GM21529 (cell line): ENCODE results near the gene ANKRD6.
"Not testable (repeated sequence)": the region's sequence is repeated elsewhere in the genome, so short reads cannot be mapped to it uniquely, and the experiment has no call there.

Source experiments
- ATAC-seq: cut with Tn5 transposase; IDR thresholded peaks from one replicate; pipeline ENCODE4 v1.9.1; 2021; ENCODE audit not compliant: unreplicated experiment

ANKRD6 gene

GRCh38 chr6:89641581-89641980, 208.6 kb downstream of the ANKRD6 start:
- not testable (repeated sequence) for ATAC-seq

GRCh38 chr6:89642956-89643355, 210.0 kb downstream of the ANKRD6 start:
- ATAC-seq = no peak

- no peak for ATAC-seq
Measured at GRCh38 chr6:89643406-89643805, 210.5 kb downstream of the ANKRD6 start.

- no peak for ATAC-seq
Measured at GRCh38 chr6:89644864-89645263, 211.9 kb downstream of the ANKRD6 start.

GRCh38 chr6:89649682-89650081, 216.7 kb downstream of the ANKRD6 start:
- ATAC-seq = no peak

GRCh38 chr6:89650579-89650978, 217.6 kb downstream of the ANKRD6 start:
- ATAC-seq = no peak

GRCh38 chr6:89655122-89655521, 222.2 kb downstream of the ANKRD6 start:
- no peak for ATAC-seq

GRCh38 chr6:89657445-89658158, 224.7 kb downstream of the ANKRD6 start:
- ATAC-seq = no peak

- no peak for ATAC-seq
Measured at GRCh38 chr6:89660981-89661380, 228.0 kb downstream of the ANKRD6 start.

GRCh38 chr6:89661559-89661958, 228.6 kb downstream of the ANKRD6 start:
- ATAC-seq = no peak

- ATAC-seq = no peak
Measured at GRCh38 chr6:89662659-89663223, 229.8 kb downstream of the ANKRD6 start.

GRCh38 chr6:89667872-89668556, 235.1 kb downstream of the ANKRD6 start:
- ATAC-seq = no peak

- no peak for ATAC-seq
Measured at GRCh38 chr6:89669002-89669401, 236.1 kb downstream of the ANKRD6 start.

GRCh38 chr6:89670935-89671565, 238.1 kb downstream of the ANKRD6 start:
- no peak for ATAC-seq

- no peak for ATAC-seq
Measured at GRCh38 chr6:89675949-89676748, 243.2 kb downstream of the ANKRD6 start.

- ATAC-seq = no peak
Measured at GRCh38 chr6:89678531-89678930, 245.6 kb downstream of the ANKRD6 start.

- no peak for ATAC-seq
Measured at GRCh38 chr6:89679215-89680120, 246.5 kb downstream of the ANKRD6 start.

- ATAC-seq = no peak
Measured at GRCh38 chr6:89680150-89680549, 247.2 kb downstream of the ANKRD6 start.

- ATAC-seq = no peak
Measured at GRCh38 chr6:89680551-89680950, 247.6 kb downstream of the ANKRD6 start.

- no peak for ATAC-seq
Measured at GRCh38 chr6:89681983-89682564, 249.1 kb downstream of the ANKRD6 start.
